ENCODE data around the gene DNAJC3. TPM values are rescaled to one million over a fixed set of nuclear protein-coding genes. Genes with fewer than 3 reads are reported as not detected.
A peak's percentile ranks its signal among the peaks of the same experiment; 100 is the strongest.

DNAJC3 gene
- total and polyA plus RNA-seq, 2 of the 13 experiments (the other 11 are each of a cell fraction or from before 2014, with no cell fraction given) = 10.4 to 48.2 TPM

- TF ChIP-seq, protein P1, sequence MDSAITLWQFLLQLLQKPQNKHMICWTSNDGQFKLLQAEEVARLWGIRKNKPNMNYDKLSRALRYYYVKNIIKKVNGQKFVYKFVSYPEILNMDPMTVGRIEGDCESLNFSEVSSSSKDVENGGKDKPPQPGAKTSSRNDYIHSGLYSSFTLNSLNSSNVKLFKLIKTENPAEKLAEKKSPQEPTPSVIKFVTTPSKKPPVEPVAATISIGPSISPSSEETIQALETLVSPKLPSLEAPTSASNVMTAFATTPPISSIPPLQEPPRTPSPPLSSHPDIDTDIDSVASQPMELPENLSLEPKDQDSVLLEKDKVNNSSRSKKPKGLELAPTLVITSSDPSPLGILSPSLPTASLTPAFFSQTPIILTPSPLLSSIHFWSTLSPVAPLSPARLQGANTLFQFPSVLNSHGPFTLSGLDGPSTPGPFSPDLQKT (CRISPR knock-in tag; IDR thresholded peaks at IDR 0.05; ENCODE audit: borderline replicate concordance) = no peak
- TF ChIP-seq ZNF710 (CRISPR knock-in tag; IDR thresholded peaks at IDR 0.05; ENCODE audit: borderline replicate concordance) (no peak), ZFP90 (CRISPR knock-in tag; IDR thresholded peaks at IDR 0.05; ENCODE audit: borderline replicate concordance) (no peak), HMGXB4 (CRISPR knock-in tag; IDR thresholded peaks at IDR 0.05; ENCODE audit: borderline replicate concordance in 1 of 2, low read depth in 1 of 2) (no peak), TFDP2 (CRISPR knock-in tag; IDR thresholded peaks at IDR 0.05) (0 out of 2 replicates have a peak, but pooled peaks have one; percentile 22), KDM5B (CRISPR knock-in tag; IDR thresholded peaks at IDR 0.05; ENCODE audit: borderline replicate concordance) (no peak), ZNF720 (CRISPR knock-in tag; IDR thresholded peaks at IDR 0.05) (no peak), RBFOX2 (IDR thresholded peaks at IDR 0.05; ENCODE audit: low read depth, low read length) (peak; percentile 29; the same call in 1 of the 2 replicates), DPF2 (CRISPR knock-in tag; IDR thresholded peaks at IDR 0.05; ENCODE audit: borderline replicate concordance, low read depth) (no peak), BRD4 (CRISPR knock-in tag; IDR thresholded peaks at IDR 0.05) (no peak), SIN3A (IDR thresholded peaks at IDR 0.05; ENCODE audit: borderline replicate concordance, low read depth, low read length) (peak; percentile 43; the same call in 1 of the 2 replicates), SKI (IDR thresholded peaks at IDR 0.05; ENCODE audit: partially characterized antibody) (peak; percentile 44), MED1 (CRISPR knock-in tag; IDR thresholded peaks at IDR 0.05) (0 out of 2 replicates have a peak, but pooled peaks have one; percentile 35), FOXA1 (IDR thresholded peaks at IDR 0.05) (no peak), FOXA1 (CRISPR knock-in tag; IDR thresholded peaks at IDR 0.05) (no peak), SAP130 (CRISPR knock-in tag; IDR thresholded peaks at IDR 0.05; ENCODE audit: low read depth) (peak; percentile 87), POGZ (CRISPR knock-in tag; IDR thresholded peaks at IDR 0.05) (0 out of 2 replicates have a peak, but pooled peaks have one; percentile 16)
- TF ChIP-seq, protein P2, sequence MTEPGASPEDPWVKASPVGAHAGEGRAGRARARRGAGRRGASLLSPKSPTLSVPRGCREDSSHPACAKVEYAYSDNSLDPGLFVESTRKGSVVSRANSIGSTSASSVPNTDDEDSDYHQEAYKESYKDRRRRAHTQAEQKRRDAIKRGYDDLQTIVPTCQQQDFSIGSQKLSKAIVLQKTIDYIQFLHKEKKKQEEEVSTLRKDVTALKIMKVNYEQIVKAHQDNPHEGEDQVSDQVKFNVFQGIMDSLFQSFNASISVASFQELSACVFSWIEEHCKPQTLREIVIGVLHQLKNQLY (CRISPR knock-in tag; IDR thresholded peaks at IDR 0.05) = peak; percentile 58; the same call in 1 of the 2 replicates
- TF ChIP-seq, protein P3, sequence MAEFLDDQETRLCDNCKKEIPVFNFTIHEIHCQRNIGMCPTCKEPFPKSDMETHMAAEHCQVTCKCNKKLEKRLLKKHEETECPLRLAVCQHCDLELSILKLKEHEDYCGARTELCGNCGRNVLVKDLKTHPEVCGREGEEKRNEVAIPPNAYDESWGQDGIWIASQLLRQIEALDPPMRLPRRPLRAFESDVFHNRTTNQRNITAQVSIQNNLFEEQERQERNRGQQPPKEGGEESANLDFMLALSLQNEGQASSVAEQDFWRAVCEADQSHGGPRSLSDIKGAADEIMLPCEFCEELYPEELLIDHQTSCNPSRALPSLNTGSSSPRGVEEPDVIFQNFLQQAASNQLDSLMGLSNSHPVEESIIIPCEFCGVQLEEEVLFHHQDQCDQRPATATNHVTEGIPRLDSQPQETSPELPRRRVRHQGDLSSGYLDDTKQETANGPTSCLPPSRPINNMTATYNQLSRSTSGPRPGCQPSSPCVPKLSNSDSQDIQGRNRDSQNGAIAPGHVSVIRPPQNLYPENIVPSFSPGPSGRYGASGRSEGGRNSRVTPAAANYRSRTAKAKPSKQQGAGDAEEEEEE (CRISPR knock-in tag; IDR thresholded peaks at IDR 0.05; ENCODE audit: borderline replicate concordance) = no peak
- TF ChIP-seq, protein P4, sequence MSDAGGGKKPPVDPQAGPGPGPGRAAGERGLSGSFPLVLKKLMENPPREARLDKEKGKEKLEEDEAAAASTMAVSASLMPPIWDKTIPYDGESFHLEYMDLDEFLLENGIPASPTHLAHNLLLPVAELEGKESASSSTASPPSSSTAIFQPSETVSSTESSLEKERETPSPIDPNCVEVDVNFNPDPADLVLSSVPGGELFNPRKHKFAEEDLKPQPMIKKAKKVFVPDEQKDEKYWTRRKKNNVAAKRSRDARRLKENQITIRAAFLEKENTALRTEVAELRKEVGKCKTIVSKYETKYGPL (CRISPR knock-in tag; IDR thresholded peaks at IDR 0.05) = no peak
Observed at GRCh38 chr13:95642028-95642621, 34.8 kb upstream of the DNAJC3 start (continued).
